ENCODE measurements around the gene HTR1E.
"Not testable (repeated sequence)": the region's sequence is repeated elsewhere in the genome, so short reads cannot be mapped to it uniquely, and the experiment has no call there.

Gene HTR1E, protein sequence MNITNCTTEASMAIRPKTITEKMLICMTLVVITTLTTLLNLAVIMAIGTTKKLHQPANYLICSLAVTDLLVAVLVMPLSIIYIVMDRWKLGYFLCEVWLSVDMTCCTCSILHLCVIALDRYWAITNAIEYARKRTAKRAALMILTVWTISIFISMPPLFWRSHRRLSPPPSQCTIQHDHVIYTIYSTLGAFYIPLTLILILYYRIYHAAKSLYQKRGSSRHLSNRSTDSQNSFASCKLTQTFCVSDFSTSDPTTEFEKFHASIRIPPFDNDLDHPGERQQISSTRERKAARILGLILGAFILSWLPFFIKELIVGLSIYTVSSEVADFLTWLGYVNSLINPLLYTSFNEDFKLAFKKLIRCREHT

DNA sequence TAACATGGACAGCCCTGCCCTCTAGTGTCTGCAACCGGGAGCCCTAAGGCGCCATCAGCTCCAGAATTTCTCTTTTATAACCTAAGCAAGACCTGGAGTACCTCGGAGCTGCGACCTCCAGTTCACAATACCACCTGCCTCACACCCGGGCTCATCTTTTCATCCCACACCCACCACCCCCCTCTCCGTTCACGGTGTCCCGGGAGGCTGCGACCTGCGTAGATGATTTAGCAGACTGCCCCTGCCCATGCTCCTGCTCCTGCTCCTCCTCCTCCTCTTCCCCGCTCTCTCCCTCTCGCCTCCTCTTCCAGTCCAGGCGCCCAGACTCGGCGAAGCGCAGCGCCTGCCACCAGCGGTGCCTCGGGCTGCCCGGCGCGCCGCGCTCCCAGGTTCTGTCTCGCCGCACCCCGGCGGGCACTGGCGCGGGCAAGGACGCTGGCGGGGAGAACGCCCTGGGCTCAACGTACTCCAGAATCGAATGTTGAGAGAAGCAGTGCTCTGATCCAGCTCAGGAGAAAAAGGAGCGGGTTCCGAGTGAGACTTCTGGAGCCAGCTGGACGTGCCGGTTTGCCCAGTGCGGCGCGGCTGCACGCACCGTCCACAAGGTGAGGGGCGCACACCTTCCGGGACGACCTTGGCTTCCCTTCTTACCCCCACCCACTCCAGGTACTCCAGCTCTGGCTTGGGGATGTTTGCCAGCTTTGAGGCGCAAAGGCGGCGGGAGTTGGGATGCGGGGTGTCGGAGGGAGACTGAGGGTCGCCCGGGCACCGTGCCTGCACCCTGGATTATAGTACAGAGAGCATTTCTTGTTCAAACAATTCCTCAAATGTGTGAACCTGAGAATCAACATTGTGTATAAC is at the start of gene HTR1E:
Gene HTR1E (plus strand): TSS at position 310 of the 861 bp plus-strand sequence. CDS start 77,807 bp downstream, outside the sequence.
- no peak for DNase-seq (ENCODE audit: low read depth)

DNA sequence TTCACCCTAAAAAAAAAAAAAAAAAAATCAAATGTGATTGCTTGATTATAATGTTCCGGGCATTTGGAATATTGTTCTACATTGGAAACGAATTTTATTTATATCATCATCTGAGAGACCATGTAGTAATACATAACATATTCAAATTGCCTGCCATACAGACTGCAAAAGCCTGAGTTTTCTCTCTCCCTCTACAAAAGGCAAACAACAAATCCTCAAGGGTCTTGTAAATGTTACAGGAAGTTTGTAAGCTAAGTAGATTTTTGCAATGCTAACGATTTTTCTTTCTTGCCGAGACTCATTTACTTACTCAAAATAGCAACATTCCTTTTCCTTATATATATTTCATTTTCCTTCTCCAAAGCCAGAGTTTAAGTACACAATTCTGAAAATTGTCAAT is 49.0 kb upstream of the HTR1E start:
- no peak for DNase-seq (ENCODE audit: low read depth)

DNA sequence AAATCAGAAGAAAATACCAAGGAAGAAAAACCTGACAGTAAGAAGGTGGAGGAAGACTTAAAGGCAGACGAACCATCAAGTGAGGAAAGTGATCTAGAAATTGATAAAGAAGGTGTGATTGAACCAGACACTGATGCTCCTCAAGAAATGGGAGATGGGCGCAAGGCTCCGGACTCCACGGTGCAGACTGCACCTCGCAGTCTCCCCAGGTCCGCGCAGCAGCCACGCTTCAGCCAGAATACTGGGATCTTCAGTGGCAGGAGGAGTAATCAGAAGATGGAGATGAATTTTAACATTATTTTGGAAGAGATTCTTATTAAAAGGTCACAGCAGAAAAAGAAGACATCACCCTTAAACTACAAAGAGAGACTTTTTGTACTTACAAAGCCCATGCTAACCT is 40.1 kb upstream of the HTR1E start:
- DNase-seq (ENCODE audit: low read depth): not testable (repeated sequence)

DNA sequence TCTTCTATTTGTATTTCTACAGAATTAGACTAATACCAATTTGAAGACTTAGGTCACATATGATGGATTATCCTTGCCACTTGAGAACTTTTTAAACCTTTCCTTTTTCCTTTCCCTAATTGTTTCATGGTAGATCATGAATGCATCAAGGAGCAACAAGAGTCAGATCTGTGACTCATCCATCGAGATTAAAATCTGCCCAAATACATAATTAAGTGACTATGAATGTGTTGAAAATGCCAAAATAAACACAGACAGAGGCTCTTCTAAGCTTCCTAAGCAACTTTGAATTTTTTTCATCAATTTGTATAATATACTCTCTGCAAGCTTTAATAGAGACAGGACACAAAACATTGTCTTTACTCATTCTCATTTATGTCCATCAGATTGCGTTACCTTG is 23.5 kb upstream of the HTR1E start:
- DNase-seq (ENCODE audit: low read depth): no peak

DNA sequence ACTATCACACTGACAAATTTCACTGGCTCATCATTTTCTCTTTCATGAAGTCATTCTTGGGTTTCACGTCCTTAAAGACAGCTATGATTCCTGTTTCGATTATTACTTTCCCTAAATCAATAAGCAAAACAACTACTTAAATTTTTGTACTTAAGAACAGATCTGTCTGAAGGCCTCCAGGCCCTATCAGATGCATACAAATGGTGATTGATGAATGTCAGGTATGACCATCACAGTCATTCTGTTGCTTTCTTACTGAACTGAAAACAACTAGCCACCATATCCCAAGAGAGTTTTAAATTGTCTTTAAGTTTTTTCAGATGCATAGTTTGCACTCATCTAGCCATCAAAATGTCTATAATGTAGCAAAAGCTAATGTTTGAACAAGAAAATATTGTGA is 20.9 kb upstream of the HTR1E start:
- DNase-seq (ENCODE audit: low read depth): no peak

DNA sequence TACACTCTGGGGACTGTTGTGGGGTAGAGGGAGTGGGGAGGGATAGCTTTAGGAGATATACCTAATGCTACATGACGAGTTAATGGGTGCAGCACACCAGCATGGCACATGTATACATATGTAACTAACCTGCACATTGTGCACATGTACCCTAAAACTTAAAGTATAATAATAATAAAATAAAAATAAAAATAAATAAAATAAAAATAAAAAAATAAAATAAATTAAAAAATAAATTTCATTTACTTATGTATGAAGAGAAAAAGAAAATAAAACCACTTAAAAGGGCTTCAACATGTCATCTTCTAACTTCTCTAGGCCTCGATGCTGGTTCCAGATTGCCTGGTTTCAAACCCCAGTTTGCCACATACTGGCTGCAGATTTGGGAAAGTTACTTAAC is 10.2 kb upstream of the HTR1E start:
- DNase-seq (ENCODE audit: low read depth): not testable (repeated sequence)

DNA sequence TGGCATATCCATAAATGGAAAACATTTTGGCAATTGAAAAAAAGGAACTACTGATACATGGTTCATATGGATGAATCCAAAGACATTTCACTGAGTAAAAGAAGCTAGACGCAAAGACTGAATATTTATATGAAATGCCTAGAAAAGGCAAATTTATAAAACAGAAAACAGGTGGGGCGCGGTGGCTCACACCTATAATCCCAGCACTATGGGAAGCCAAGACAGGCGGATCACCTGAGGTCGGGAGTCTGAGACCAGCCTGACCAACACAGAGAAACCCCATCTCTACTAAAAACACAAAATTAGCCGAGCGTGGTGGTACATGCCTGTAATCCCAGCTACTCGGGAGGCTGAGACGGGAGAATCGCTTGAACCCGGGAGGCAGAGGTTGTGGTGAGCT is 9.5 kb upstream of the HTR1E start:
- DNase-seq (ENCODE audit: low read depth): not testable (repeated sequence)

DNA sequence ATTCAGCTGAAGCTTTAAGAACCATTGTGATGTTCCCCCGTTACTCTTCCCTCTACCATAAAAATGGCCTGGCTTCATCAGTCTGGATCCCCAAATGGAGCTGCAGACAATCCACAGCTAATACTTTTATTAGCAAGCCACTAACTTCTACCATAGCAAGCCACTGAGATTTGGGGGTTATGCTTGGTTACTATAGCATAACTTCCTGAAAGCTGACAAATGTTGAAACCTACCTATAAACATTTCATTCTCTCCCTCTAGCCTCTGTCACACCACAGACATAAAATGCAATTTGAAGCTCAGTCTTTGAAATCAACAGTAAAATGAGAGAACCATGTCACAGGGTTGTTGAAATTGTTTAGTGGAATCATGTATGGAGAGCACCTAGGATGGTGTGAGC is 3.0 kb upstream of the HTR1E start:
- no peak for DNase-seq (ENCODE audit: low read depth)

DNA sequence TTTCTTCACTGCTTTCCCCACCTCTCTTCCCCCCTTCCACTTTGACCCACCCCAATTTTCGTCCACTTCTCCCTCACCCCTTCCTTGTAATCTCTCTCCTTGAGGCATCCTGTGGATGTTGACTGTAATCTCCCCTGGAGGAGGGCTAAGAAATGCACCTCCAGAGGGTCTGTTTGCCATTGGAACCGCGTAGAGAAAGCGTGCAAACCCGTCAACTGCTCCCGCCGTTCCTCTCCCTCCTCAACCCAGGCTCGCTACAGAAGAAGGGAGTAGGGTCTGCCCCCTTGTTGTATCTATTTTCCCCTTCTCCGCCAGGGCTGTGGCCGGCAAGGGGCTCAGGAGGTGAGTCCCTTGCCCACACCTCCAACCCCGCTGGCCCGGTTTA is 502 bp upstream of the HTR1E start:
- no peak for DNase-seq (ENCODE audit: low read depth)

DNA sequence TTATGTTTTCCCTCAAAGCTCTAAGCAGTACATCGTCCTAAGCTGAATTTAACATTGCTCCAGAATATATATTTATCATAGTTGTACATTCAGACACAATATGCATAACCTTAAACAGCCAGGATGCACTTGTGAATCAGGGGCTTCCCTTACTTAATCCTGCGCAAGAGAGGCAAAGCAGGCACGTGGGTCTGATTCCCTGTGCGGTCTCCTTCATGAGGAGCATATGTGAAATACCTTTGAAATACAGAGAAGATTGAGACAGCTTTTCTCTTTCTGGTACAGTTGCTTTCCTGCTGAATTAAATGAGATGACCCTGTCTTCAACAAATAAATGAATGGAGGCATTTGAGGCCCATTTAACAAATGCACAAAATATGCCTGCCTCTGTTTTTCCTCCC is 1.5 kb downstream of the HTR1E start:
- DNase-seq (ENCODE audit: low read depth): no peak

DNA sequence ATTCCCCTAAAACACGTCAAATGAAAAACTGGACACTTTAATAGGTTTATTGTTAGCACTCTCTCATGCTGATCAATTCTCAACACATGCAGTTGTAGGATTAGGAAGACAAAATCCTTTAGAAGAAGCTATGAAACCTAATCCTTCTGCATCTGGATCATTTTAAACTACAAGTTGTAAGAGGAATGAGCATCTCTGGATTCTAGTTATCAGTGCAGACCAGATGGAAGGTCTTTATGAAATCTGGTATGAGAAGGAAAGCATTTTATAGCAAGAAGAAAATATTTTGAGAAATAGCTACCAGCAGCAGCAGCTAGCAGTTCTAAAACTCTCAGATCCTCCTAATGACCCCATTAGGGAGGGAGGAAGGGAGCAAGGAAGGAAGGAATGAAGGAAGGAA is 4.1 kb downstream of the HTR1E start:
- no peak for DNase-seq (ENCODE audit: low read depth)

DNA sequence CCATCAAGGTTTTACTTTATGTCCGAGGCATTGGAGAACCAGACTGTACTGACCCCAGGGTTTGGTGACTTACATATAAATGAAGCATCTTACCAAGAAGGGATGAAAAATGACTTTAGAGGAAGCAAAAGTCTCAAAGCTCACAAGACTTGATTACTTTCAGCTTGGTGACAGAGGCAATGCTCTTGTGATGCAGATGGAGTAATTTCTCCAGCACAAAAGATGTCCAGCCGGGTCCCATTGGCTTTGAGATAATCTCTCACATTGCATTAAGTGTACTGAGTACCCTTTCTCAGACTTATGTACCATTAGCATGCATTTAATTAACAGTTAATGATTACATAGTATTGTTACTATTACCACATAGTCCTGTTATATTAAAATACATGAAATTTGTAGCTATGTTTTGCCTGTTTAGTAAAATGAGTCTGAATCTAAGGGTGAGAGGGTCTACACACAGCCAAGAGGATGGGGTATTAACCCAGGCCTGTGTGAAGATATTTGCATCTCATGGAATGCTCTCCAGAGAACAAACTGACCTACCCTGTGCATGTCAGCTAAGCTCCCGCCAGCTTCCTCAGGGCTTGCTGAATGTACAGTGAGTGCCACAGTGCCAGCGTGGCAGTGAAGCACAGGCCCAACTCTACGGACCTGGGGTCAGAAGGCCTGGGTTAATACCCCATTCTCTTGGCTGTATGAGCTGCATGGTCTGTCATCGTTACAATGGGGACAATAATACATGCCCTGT is 5.6 kb downstream of the HTR1E start:
- DNase-seq (ENCODE audit: low read depth): no peak

DNA sequence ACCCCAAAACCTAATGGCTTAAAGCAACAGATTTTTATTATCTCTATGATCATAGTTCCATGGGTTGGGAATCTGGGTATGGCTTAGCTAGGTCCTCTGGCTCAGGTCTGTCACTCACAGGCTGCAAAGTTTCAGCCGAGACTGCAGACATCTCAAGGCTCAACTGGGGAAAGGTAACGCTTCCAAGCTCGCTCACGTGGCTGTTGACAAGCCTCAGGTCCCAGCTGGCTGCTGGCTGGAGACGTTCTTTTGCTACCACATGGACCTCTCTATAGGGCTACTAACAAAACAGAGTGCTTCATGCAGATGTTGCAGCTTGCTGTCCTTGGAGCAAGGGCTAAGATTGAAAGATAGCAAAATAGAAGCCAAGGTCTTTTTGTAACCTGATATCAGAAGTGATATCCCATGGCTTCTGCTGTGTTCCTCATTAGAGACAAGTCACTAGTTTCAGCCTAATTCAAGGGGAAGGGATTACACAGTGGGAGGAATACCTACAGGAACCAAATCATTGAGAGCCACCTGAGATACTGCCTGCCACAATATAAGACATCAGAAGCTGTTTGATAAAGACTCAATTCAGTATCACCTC is 6.6 kb downstream of the HTR1E start:
- DNase-seq (ENCODE audit: low read depth): no peak

DNA sequence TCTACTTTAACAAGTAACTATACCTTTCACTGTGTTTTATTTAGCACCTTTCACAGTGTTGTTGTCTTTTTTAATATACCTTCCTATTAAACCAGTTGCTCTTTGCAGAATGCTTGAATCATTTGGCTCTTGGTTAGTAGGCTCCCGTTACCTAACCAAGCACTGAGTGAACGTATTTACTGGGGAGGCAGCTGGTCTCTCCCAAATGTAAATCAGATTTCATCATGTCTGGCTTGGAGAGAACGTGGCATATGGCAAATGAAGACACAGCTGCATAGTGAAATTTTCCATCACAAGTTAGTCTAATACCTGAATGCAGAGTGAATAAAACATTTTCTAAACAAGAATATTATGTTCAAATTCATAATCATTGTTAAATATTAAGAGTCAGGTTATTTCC is 12.4 kb downstream of the HTR1E start:
- DNase-seq (ENCODE audit: low read depth): no peak

DNA sequence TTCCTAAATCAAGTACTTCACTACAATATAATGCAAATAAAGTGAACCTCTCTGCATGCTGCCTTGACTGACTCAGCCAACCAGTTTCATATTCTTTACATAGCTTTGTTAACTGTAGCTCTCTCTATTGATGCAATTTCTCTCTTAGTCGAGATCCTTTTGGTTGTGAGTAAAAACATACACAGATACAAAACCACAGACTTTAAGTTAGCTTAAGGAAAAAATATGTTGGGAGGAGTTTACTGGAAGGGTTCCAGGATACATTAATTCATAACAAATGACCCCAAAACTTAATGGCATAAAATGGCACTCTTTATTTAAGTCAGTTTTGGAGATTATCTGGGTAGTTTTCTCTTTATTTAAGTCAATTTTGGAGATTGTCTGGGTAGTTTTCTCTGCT is 15.7 kb downstream of the HTR1E start:
- DNase-seq (ENCODE audit: low read depth): no peak

DNA sequence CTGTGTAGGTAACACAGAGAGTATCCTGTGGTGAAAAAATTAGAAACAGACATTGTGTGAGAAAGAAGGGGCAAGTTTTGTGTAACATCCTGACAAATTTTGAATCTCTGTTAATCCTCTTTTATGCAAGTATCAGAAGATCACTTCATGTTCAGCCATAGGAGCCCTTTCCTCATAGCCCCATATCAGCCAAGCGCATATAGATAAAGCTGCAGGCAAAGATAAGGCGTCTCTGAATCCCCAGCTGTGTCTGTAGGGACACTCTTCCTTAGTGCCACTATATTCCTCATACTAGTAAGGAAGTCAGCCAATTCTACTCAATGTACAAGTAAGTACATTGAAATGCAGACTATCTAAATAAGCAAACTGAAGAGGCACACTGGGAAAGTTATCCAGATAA is 22.3 kb downstream of the HTR1E start:
- no peak for DNase-seq (ENCODE audit: low read depth)

DNA sequence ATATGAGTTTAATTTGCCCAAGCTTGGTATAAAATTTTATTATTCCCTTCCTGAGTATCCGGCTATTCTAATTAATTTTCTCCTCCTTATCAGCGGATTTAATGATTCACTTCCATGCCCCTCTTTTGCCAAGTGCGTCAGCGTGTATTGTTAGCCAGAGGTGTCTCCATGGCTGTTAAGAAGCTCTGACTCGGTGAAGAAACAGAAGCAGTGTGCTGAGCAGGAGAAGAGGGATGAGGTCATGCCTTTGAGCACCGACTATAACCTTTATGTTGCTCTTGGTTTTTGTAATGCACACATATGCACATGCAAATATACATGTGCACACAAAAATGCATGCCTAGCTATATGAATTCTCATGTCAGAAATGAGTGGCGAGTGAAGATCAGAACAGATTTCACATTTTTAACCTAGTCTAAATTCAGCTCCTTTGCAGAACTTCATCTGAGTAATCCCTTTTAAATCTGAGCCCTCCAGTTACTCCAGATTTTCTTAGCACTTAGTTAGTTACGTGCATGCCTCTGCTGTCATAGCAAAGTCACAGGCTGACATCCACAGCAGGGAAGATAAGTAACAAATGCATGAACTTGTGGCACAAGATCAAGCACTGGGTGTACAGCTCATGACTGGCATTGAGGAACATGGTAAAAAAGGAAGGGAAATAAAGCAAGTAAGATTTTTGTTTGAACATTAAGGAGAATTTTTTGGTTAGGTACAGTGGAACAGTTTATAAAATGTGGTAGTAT is 24.3 kb downstream of the HTR1E start:
- DNase-seq (ENCODE audit: low read depth): no peak

DNA sequence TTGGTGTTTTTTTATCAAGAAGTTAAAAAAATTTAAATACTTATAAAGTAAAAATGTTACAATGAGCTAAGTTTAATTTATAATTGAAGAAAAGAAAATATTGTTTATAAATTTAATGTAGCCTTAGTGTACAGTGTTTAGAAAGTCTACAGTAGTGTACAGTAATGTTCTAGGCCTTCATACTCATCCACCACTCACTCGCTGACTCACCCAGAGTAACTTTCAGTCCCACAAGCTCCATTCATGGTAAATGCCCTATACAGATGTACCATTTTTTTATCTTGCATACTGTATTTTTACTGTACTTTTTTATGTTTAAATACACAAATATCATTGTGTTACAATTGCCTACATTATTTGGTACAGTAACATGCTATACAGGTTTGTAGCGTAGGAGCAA is 26.0 kb downstream of the HTR1E start:
- DNase-seq (ENCODE audit: low read depth): no peak

DNA sequence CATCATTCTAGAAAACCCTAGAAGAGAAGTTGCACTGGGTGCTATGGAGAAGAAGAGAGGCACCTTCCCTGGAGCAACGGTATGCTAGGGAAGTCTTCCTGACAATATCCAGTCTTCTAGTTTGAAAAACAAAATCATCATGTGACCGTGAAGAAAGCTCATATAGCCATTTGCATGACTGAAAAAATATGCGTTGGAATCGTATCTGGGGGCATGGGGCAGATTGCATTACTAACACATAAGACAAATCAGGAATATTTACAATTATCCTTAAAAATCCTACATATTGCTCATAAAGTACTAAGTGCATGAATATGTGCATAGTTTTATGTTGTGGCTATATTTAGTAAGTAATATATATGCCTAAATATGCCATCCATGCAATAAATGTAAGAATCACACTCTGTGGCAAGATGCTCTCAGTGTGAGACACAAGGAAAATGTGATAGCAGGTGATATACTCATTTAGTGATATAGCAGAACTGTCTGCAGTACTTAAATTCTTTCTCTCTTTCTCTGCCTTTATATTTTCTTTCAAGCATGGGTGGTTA is 26.8 kb downstream of the HTR1E start:
- no peak for DNase-seq (ENCODE audit: low read depth)

DNA sequence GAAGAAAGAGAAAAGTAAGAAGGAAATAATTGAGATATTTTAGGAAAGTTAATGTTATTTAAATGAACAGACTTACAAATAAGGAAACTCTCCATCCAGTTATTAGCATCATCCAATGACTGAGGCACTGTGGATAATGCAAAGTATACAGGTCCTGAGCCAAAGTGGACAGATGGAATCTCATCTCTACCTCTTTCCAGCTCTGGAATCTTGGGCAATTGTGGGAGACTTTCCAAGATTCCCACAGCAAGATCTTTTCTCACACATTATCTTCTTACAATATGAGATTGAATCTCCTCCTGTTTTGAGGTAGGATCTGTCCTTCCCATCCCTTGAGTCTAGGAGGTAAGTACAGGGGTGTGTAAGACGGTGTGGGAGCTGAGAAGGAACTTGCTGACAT is 28.9 kb downstream of the HTR1E start:
- DNase-seq (ENCODE audit: low read depth): no peak

DNA sequence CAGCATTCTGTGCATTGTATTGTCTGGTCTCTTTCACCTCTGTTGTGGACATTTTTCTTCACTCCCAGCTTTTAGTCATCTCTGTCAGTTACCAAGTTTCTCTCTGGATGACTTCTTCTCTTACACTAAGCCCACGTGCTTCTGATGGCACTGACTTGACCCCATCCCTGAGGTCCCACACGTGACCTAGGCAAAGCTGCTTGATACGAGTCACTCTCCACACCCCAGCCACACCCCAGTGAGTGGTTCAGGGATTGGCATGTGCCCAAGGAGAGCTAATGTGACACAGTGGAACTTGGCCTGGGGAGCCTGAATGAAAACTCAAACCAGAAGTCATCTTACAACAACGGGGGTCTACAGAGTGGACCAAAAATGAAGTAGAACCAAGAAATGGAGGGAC is 32.2 kb downstream of the HTR1E start:
- DNase-seq (ENCODE audit: low read depth): no peak

All from GM04503 (cell line).